ENCODE data around the gene CNTF.

- no peak for TF ChIP-seq CTCF (conservative IDR thresholded peaks at IDR 0.05 in 1 of 2, IDR thresholded peaks at IDR 0.05 in 1 of 2; ENCODE audit: extremely low read depth in 1 of 2, insufficient read depth in 1 of 2, low read depth in 1 of 2, low read length in 2 of 2)
- TF ChIP-seq EZH2 (IDR thresholded peaks at IDR 0.05; ENCODE audit: borderline replicate concordance, low read length): no peak
Measured at GRCh38 chr11:58645854-58646253, 23.4 kb downstream of the CNTF start.

Measured in mammary epithelial cell (primary cell).